ENCODE results near the gene DEGS2. TPM values are rescaled to one million over a fixed set of nuclear protein-coding genes. Genes with fewer than 3 reads are reported as not detected.
A peak's percentile ranks its signal among the peaks of the same experiment; 100 is the strongest.
"Not testable (repeated sequence)": the region's sequence is repeated elsewhere in the genome, so short reads cannot be mapped to it uniquely, and the experiment has no call there.

The DEGS2 gene
- not detected for total RNA-seq (ENCODE audit: insufficient read depth, low replicate concordance)

GRCh38 chr14:100159094-100159864 lies at the start of gene DEGS2:
Gene DEGS2 (minus strand): TSS chr14:100159645. CDS start chr14:100159587, 58 bp downstream.
- DNase-seq (ENCODE audit: low spot score) = no peak

- not testable (repeated sequence) for DNase-seq (ENCODE audit: low spot score)
Observed at GRCh38 chr14:100208136-100208535, 48.7 kb upstream of the DEGS2 start.

- DNase-seq (ENCODE audit: low spot score) = not testable (repeated sequence)
Observed at GRCh38 chr14:100207588-100207987, 48.1 kb upstream of the DEGS2 start.

GRCh38 chr14:100204835-100205167 lies 45.4 kb upstream of the DEGS2 start:
- DNase-seq (ENCODE audit: low spot score) = not testable (repeated sequence)

GRCh38 chr14:100203962-100204834 lies 44.8 kb upstream of the DEGS2 start:
- DNase-seq (ENCODE audit: low spot score) = no peak

- DNase-seq (ENCODE audit: low spot score) = no peak
Observed at GRCh38 chr14:100203146-100203545, 43.7 kb upstream of the DEGS2 start.

GRCh38 chr14:100202712-100203111 lies 43.3 kb upstream of the DEGS2 start:
- no peak for DNase-seq (ENCODE audit: low spot score)

GRCh38 chr14:100201701-100202100 lies 42.3 kb upstream of the DEGS2 start:
- DNase-seq (ENCODE audit: low spot score) = no peak

GRCh38 chr14:100200311-100200710 lies 40.9 kb upstream of the DEGS2 start:
- DNase-seq (ENCODE audit: low spot score) = no peak

- no peak for DNase-seq (ENCODE audit: low spot score)
Observed at GRCh38 chr14:100199240-100199860, 39.9 kb upstream of the DEGS2 start.

- no peak for DNase-seq (ENCODE audit: low spot score)
Observed at GRCh38 chr14:100193417-100194357, 34.2 kb upstream of the DEGS2 start.

- peak; percentile 99 for DNase-seq (ENCODE audit: low spot score)
Observed at GRCh38 chr14:100192672-100193416, 33.4 kb upstream of the DEGS2 start.

- DNase-seq (ENCODE audit: low spot score) = no peak
Observed at GRCh38 chr14:100192250-100192671, 32.8 kb upstream of the DEGS2 start.

- no peak for DNase-seq (ENCODE audit: low spot score)
Observed at GRCh38 chr14:100191584-100192249, 32.3 kb upstream of the DEGS2 start.

- DNase-seq (ENCODE audit: low spot score) = no peak
Observed at GRCh38 chr14:100190126-100190525, 30.7 kb upstream of the DEGS2 start.

GRCh38 chr14:100188392-100189030 lies 29.1 kb upstream of the DEGS2 start:
- no peak for DNase-seq (ENCODE audit: low spot score)

GRCh38 chr14:100187247-100187833 lies 27.9 kb upstream of the DEGS2 start:
- DNase-seq (ENCODE audit: low spot score) = no peak

- DNase-seq (ENCODE audit: low spot score) = peak; percentile 24
Observed at GRCh38 chr14:100181876-100182551, 22.6 kb upstream of the DEGS2 start.
